ENCODE results near the gene CADM1. TPM values are rescaled to one million over a fixed set of nuclear protein-coding genes. Genes with fewer than 3 reads are reported as not detected.

CADM1 gene
- total and polyA plus RNA-seq, 9 of the 15 experiments (the other 6 are each of a cell fraction or from before 2014, with no cell fraction given), result 0.42 TPM; not detected in 8

GRCh38 chr11:115377882-115378296, 126.3 kb downstream of the CADM1 start:
- in situ Hi-C loops (cut with MboI), result no loop called here
- POLR2A ChIA-PET, result no interaction called here

More at GRCh38 chr11:115377882-115378296, 126.3 kb downstream of the CADM1 start:
- no peak overlapping the region for H3K27ac ChIP-seq (ENCODE audit: extremely low read depth, low read depth, low read length)
- ATAC-seq (no peak), DNase-seq (ENCODE audit: extremely low read depth in 1 of 4, low spot score in 3 of 4) (no peak), FAIRE-seq (no peak)
- no peak overlapping the region for H2AFZ ChIP-seq (ENCODE audit: low read depth, low read length)
- H3K4me3 ChIP-seq, result no peak overlapping the region
- no TSS peak for BruUV-seq (replicated peaks)
- intact Hi-C loops (cut with micrococcal nuclease), result no loop called here
- 3% methylated on average over 4 of the region's 4 CpGs for WGBS (ENCODE audit: insufficient coverage, low coverage, missing lambda C conversion rate)
- H3K36me3 ChIP-seq (ENCODE audit: control insufficient read depth, insufficient read depth, low read length), result no peaks in the 10 kb centered on the region
- H3K4me2 ChIP-seq (ENCODE audit: insufficient read depth, low read length), result no peak overlapping the region
- no peaks in the 10 kb centered on the region for H3K9me1 ChIP-seq (ENCODE audit: control insufficient read depth, insufficient read depth, low read length)
- no peak overlapping the region for H3K9ac ChIP-seq (ENCODE audit: insufficient read depth in 1 of 2, low read depth in 2 of 2, low read length in 2 of 2)
- no peaks in the 10 kb centered on the region for H3K9me3 ChIP-seq (replicated peaks; ENCODE audit: control insufficient read depth, insufficient read depth, low read depth, low read length)
- H3K79me2 ChIP-seq (ENCODE audit: control insufficient read depth, insufficient read depth, low read length), result no peaks in the 10 kb centered on the region
- H3K27me3 ChIP-seq (ENCODE audit: control insufficient read depth in 2 of 2, insufficient read depth in 2 of 2, low read length in 2 of 2), result no peaks in the 10 kb centered on the region
- H4K20me1 ChIP-seq (replicated peaks; ENCODE audit: control insufficient read depth, insufficient read depth, low read length), result no peaks in the 10 kb centered on the region
- CTCF ChIA-PET (ENCODE audit: low intra/inter-chr PET ratio), result no interaction called here
- TF ChIP-seq ZNF561 (CRISPR knock-in tag; conservative IDR thresholded peaks at IDR 0.05) (no peak), ZNF197 (CRISPR knock-in tag; IDR thresholded peaks at IDR 0.05; ENCODE audit: low read depth) (no peak), TFAM (CRISPR knock-in tag; conservative IDR thresholded peaks at IDR 0.05) (no peak), TEAD1 (CRISPR knock-in tag; IDR thresholded peaks at IDR 0.05) (no peak), CTCF (IDR thresholded peaks at IDR 0.05 in 2 of 3, conservative IDR thresholded peaks at IDR 0.05 in 1 of 3; ENCODE audit: insufficient read depth in 2 of 3, low read depth in 1 of 3, low read length in 3 of 3) (no peak), CAMTA2 (CRISPR knock-in tag; conservative IDR thresholded peaks at IDR 0.05) (no peak), ZNF140 (CRISPR knock-in tag; IDR thresholded peaks at IDR 0.05) (no peak), SMAD1 (IDR thresholded peaks at IDR 0.05; ENCODE audit: low read depth, low read length, partially characterized antibody) (no peak), HBP1 (CRISPR knock-in tag; IDR thresholded peaks at IDR 0.05) (no peak)
- no peaks in the 10 kb centered on the region for H3K4me1 ChIP-seq (replicated peaks in 1 of 2; ENCODE audit: control insufficient read depth in 2 of 2, insufficient read depth in 2 of 2, low read length in 2 of 2)

All from K562 (cell line).